GM12873 (cell line): Measurements from ENCODE around the gene ACOT12.

Source experiments
- TF ChIP-seq, protein P1 (sequence below): IDR thresholded peaks from 2 replicates; pipeline ENCODE4 v1.5.1; 2012; ENCODE audit warnings: low read depth, mild to moderate bottlenecking, moderate library complexity, low read length, control low read depth; ENCODE audit not compliant: insufficient read depth; ENCODE audit errors: missing control alignments

ACOT12 gene

DNA sequence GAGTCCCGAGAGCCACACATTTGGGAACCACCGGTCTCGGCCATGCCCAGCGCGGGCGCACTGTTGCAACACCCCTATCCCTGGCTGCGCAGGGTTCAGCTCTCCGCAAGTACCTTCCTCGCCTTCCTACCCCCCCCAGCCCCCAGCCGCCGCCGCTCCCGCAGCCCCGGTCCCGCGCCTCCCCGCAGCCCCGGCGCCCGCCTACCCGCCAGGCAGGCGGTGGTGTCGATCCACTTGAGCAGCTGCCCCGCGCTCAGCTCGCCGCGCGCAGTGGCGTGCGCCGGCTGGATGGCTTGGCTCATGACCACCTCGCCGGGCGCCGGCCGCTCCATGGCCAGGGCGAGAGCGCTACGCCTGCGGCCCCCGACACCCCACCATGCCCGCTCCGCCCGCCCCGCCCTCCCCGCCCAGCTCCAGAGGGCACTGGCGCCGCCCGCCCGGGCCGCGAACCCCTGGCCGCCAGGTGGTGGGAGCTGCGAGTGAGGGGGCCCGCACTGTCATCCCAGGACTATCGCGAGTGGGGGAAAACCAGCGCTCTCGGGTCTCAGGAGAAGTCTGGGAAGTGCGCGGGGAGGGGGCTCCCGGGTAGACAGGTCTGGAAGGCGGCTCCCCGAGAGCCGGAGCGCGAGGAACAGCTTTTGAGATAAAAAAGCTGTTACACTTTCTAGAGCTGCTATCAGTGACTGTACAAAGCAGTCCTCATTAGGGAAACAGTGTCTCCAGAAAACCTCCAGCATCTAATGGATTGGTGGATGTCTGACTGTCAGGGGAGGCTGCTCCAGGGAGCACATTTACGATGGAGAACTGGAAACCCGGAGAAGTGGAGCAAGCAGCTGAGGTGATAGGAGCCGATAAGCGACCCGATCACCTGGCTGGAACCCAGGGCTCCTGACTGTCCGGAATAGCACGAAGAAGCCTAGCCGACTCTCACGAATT is at the start of gene ACOT12:
Gene ACOT12, minus strand, starts transcription at position 352 of the 936 bp plus-strand sequence. Its CDS starts 20 bp downstream, at position 332.
- TF ChIP-seq, protein P1, sequence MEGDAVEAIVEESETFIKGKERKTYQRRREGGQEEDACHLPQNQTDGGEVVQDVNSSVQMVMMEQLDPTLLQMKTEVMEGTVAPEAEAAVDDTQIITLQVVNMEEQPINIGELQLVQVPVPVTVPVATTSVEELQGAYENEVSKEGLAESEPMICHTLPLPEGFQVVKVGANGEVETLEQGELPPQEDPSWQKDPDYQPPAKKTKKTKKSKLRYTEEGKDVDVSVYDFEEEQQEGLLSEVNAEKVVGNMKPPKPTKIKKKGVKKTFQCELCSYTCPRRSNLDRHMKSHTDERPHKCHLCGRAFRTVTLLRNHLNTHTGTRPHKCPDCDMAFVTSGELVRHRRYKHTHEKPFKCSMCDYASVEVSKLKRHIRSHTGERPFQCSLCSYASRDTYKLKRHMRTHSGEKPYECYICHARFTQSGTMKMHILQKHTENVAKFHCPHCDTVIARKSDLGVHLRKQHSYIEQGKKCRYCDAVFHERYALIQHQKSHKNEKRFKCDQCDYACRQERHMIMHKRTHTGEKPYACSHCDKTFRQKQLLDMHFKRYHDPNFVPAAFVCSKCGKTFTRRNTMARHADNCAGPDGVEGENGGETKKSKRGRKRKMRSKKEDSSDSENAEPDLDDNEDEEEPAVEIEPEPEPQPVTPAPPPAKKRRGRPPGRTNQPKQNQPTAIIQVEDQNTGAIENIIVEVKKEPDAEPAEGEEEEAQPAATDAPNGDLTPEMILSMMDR: no peak

DNA sequence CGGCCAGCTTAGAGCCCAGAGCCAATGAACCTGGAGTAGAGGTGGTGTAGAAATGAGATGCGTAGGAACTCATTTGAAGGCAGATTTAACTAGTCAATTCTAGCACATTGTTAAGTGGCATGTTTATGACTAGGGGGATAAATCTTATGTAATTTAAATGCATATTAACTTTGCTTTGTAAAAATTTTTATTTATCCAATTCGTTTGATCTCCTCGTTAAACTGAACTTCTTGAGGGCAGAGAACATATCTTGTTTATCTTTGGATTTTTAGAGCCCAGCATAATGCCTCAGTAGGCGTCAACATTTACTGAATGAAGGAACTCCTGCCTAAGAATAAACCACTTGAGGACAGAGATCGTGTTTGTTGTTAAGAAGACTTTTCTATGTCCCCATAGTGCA is 41.1 kb upstream of the ACOT12 start:
- TF ChIP-seq, protein P1: no peak

DNA sequence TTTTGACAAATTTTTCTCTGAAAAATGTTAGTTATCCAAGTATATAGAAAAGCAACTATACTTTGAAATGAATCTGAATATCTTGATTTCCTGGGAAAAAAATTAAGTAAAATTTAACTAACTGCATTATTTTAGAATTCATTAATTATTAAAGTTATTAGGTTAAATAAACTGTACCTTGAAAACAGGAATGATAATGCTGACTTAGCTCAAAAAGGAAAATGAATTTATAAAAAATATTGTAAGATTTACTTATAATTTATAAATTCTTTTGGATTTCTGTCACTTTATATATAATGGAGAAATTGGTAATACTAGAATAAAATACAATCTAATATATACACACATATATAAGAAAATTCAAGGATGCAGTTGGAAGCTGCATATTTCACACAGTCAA is 36.1 kb upstream of the ACOT12 start:
- TF ChIP-seq, protein P1: no peak

DNA sequence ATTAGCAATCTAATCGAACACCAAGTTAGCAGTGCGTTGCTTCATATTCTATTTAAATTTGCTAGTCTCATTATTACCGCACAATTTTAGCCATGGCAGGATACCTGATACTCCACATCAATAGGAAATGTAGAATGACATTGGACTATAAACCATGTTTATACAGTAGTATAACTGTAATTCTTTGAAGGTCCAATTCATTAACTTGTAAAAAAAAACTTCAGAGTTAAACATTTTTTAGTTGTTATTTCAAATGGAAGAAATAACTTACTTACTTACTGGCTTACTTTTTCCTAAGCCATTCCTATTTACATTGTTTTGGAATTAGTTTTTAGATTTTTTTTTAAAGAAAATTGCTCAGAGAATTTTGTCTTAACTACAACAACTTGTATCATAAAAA is 35.4 kb upstream of the ACOT12 start:
- TF ChIP-seq, protein P1: no peak

DNA sequence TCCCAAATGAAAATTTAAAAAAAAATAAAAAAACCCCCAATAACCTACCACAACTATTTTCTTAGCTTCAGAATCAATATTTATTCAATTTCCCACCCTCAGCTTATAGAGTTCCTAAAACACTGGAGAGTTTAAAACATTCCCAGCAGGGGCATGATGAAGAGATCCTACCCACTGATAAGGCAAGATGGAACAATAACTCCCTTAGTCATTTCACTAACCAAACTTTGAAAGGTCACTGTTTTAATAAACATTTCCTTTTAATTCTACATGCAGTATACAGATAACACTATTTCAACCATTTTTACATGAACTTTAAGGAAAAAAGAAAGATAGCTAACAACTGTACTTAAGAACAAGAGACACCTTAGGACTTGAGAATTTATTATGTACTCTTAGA is 34.9 kb upstream of the ACOT12 start:
- TF ChIP-seq, protein P1: no peak

DNA sequence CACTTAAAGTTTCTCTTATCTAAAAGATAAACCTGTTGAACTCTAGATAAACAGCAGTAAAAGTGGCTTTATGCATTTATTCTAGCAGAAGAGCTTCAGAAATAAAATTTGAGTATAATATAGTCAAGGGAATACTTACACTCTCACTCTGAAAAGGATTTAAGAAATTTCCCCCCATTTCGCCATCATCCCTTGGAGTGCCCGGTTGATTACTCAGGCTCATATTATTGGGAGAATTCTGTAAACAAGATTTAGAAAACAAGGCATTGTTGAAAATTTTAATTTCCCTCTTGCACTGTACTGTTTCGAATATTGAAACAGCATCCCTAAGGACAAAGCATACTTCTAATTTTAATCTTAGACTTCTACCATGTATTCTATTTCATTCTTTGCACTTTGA is 34.5 kb upstream of the ACOT12 start:
- TF ChIP-seq, protein P1: no peak

DNA sequence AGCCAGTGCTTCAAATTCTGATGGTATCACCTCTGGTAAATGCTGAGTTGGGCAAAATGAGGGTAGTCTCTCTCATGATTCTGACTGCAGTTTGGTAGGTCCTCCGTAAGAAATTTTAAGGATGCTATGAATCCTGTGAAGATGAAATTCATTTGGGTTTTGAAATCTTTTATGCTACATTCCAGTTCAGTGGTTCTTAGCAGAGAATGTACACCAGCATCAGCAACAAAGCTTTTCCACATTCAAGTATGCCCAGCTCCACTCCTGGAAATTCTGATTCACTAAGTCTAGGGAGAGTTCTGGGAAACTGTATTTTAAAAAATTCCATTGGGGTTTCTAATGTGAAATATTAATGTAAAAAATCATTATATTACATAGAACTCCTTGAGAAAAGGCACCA is 33.6 kb upstream of the ACOT12 start:
- TF ChIP-seq, protein P1: no peak
